PC-9 (cell line): ENCODE data around the gene ACTBL2. TPM values are rescaled to one million over a fixed set of nuclear protein-coding genes. Genes with fewer than 3 reads are reported as not detected.

Experiments
- BruUV-seq: library from RNA; stranded (reverse); fragments of 400-500 nt; replicated peaks from 2 replicates; lab custom pipeline; 2021; lab: Mats Ljungman, UMichigan
- CTCF ChIA-PET: fragments of 300-600 bp; sonication (Branson Sonifier 250); formaldehyde crosslinking; loops from one replicate; lab custom pipeline; 2022; ENCODE audit warnings: antibody characterized with exemption; lab: Charles Lee
- POLR2A ChIA-PET: fragments of 300-600 bp; sonication (Branson Sonifier 250); formaldehyde crosslinking; loops from one replicate; lab custom pipeline; 2022; ENCODE audit warnings: antibody characterized with exemption; ENCODE audit not compliant: unreplicated experiment; lab: Charles Lee
- DNase-seq, 2 experiments: peaks; one replicate each; pipeline versions ENCODE4 v3.0.0 to v3.0.0-alpha.2; 2015 to 2022; ENCODE audit warnings: mixed read lengths in 1 of 2
- H2AFZ ChIP-seq: fragments of 200-600 bp; sonication (generic); 2 replicates; pipeline ENCODE4 v1.8.1; 2017; ENCODE audit warnings: antibody characterized with exemption
- H3F3A ChIP-seq: fragments of 200-600 bp; sonication (generic); 2 replicates; pipeline ENCODE4 v1.8.1; 2017; ENCODE audit warnings: antibody characterized with exemption, mild to moderate bottlenecking, low read depth; ENCODE audit not compliant: insufficient read depth
- H3K27ac ChIP-seq: fragments of 200-600 bp; sonication (generic); 2 replicates; pipeline ENCODE4 v1.6.1; 2016; ENCODE audit warnings: mixed run types
- H3K27me3 ChIP-seq: fragments of 200-600 bp; sonication (generic); 2 replicates; pipeline ENCODE4 v1.6.1; 2016; ENCODE audit warnings: low read depth, mixed run types; ENCODE audit not compliant: insufficient read depth
- H3K36me3 ChIP-seq: fragments of 200-600 bp; sonication (generic); 2 replicates; pipeline ENCODE4 v1.6.1; 2016; ENCODE audit warnings: low read depth, mixed run types
- H3K4me1 ChIP-seq: fragments of 200-600 bp; sonication (generic); replicated peaks from 2 replicates; pipeline ENCODE4 v1.6.1; 2016; ENCODE audit warnings: mixed run types; ENCODE audit not compliant: insufficient read depth
- H3K4me2 ChIP-seq: fragments of 200-600 bp; sonication (generic); 2 replicates; pipeline ENCODE4 v1.6.1; 2017; ENCODE audit warnings: mixed run types
- H3K4me3 ChIP-seq: fragments of 200-600 bp; sonication (generic); 2 replicates; pipeline ENCODE4 v1.6.1; 2016; ENCODE audit warnings: mixed run types
- H3K79me2 ChIP-seq: fragments of 200-600 bp; sonication (generic); 2 replicates; pipeline ENCODE4 v1.6.1; 2017; ENCODE audit warnings: low read depth, mixed run types
- H3K9me2 ChIP-seq: fragments of 200-600 bp; sonication (generic); 2 replicates; pipeline ENCODE4 v1.8.1; 2017; ENCODE audit warnings: mild to moderate bottlenecking; ENCODE audit not compliant: insufficient read depth
- H3K9me3 ChIP-seq: fragments of 200-600 bp; sonication (generic); 2 replicates; pipeline ENCODE4 v1.8.1; 2016; ENCODE audit warnings: low read depth; ENCODE audit not compliant: insufficient read depth
- H4K20me1 ChIP-seq: fragments of 200-600 bp; sonication (generic); 2 replicates; pipeline ENCODE4 v1.8.1; 2017; ENCODE audit not compliant: insufficient read depth
- EZH2 ChIP-seq: fragments of 200-600 bp; sonication (generic); IDR thresholded peaks from 2 replicates; pipeline ENCODE4 v1.8.0; 2017; ENCODE audit warnings: antibody characterized with exemption, low read depth
- intact Hi-C: fragments of 100-400 bp; cut with micrococcal nuclease; formaldehyde crosslinking; loops from one replicate; pipeline ENCODE4 v1.10.0; 2022; ENCODE audit not compliant: unreplicated experiment
- total RNA-seq: library from RNA; stranded (reverse); gene quantifications from 2 replicates; pipeline ENCODE4 v1.2.3, GENCODE V29; 2021
- TF ChIP-seq, protein P1 (sequence below): fragments of 200-600 bp; sonication (generic); conservative IDR thresholded peaks from 2 replicates; pipeline ENCODE4 v1.6.1; 2017; ENCODE audit warnings: mixed run types, antibody characterized with exemption, mild to moderate bottlenecking, moderate library complexity

Gene ACTBL2
- total RNA-seq, 1 experiment from 2014 or later = 0.98 TPM

DNA sequence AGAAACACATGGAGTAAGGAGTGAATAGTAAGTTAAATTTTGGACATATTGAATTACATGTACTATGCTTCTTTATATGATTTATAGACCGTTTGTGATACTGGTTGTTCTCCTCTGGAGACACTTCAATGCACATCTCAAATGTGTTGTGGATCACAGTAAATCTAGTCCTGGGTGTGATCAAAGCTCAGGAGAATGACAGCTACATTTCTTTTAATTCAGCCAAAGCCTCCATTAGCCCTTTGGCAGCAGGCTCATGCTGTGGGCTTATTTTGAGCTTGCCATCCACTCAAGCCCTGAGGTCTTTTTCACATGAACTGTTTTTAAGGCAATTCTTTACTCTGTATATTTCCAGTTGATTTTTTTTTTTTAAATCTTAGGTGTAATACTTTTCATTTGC, 34.6 kb upstream of the ACTBL2 start:
- H3K36me3 ChIP-seq = no peaks in the 10 kb centered on the region
- no peaks in the 10 kb centered on the region for H3K27me3 ChIP-seq
- no peaks in the 10 kb centered on the region; the same call in 1 of the 2 replicates for H3K9me3 ChIP-seq
- no peaks in the 10 kb centered on the region for H3K79me2 ChIP-seq
- H3K27ac ChIP-seq = no peak overlapping the region
- BruUV-seq = no TSS peak
- H3F3A ChIP-seq = no peaks in the 10 kb centered on the region
- intact Hi-C loops = no loop called here
- ChIA-PET POLR2A (no interaction called here), CTCF (no interaction called here)
- no peak overlapping the region for H3K4me2 ChIP-seq
- no peak overlapping the region for H2AFZ ChIP-seq
- H4K20me1 ChIP-seq = no peaks in the 10 kb centered on the region
- H3K4me3 ChIP-seq = no peak overlapping the region
- no peaks in the 10 kb centered on the region for H3K4me1 ChIP-seq
- DNase-seq = no peak
- no peaks in the 10 kb centered on the region for H3K9me2 ChIP-seq
- TF ChIP-seq EZH2 = no peak
- TF ChIP-seq, protein P1, sequence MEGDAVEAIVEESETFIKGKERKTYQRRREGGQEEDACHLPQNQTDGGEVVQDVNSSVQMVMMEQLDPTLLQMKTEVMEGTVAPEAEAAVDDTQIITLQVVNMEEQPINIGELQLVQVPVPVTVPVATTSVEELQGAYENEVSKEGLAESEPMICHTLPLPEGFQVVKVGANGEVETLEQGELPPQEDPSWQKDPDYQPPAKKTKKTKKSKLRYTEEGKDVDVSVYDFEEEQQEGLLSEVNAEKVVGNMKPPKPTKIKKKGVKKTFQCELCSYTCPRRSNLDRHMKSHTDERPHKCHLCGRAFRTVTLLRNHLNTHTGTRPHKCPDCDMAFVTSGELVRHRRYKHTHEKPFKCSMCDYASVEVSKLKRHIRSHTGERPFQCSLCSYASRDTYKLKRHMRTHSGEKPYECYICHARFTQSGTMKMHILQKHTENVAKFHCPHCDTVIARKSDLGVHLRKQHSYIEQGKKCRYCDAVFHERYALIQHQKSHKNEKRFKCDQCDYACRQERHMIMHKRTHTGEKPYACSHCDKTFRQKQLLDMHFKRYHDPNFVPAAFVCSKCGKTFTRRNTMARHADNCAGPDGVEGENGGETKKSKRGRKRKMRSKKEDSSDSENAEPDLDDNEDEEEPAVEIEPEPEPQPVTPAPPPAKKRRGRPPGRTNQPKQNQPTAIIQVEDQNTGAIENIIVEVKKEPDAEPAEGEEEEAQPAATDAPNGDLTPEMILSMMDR = no peak

DNA sequence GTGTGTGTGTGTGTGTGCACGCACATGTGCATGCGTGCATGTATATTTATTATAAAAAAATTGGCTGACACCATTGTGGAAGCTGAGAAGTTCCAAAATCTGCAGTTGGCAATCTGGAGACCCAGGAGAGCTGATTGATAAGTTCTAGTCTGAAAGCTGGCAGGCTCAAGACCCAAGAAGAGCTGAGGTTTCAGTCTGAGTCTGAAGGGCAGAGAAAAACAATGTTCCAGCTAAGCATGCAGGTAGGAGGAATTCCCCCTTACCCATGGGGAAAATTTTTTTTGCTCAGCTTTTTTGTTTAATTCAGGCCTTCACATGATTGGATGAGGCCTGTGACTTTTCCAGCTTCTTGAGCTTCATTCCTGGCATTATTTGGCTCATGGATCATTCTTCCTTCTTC, 31.2 kb upstream of the ACTBL2 start:
- no TSS peak for BruUV-seq
- no peaks in the 10 kb centered on the region for H4K20me1 ChIP-seq

DNA sequence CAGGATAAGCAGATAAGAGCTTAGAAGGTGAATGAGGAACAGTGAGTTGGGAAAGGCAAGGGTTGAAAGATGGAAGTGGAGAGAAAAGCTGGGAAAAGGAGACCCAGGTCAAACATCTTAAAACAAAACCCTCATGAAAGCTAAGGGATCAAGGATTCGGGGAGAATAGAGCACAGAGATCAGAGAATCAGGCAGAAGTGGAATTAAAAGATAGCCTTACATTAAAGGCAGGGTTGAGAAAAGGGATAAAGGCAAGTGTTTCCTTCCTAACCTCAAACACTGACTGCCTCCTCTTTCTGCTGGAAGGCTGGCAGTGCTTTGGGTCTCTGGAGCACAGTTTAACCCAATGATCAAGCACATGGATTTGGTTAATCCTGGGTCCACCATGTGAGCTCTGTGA, 28.7 kb upstream of the ACTBL2 start:
- Histone ChIP-seq H3K4me2 (no peak overlapping the region), H3K27ac (no peak overlapping the region), H3K36me3 (no peaks in the 10 kb centered on the region), H3K4me3 (no peak overlapping the region), H3F3A (no peaks in the 10 kb centered on the region), H4K20me1 (no peaks in the 10 kb centered on the region), H3K79me2 (no peaks in the 10 kb centered on the region), H3K27me3 (no peaks in the 10 kb centered on the region), H3K9me2 (no peaks in the 10 kb centered on the region), H2AFZ (no peak overlapping the region), H3K4me1 (no peaks in the 10 kb centered on the region), H3K9me3 (no peaks in the 10 kb centered on the region; the same call in 1 of the 2 replicates)
- DNase-seq = no peak
- no TSS peak for BruUV-seq
- CTCF ChIA-PET = no interaction called here
- intact Hi-C loops = no loop called here
- POLR2A ChIA-PET = no interaction called here
- TF ChIP-seq, protein P1 = no peak
- no peak for TF ChIP-seq EZH2

More for the DNA sequence above, 31.2 kb upstream of the ACTBL2 start:
- Histone ChIP-seq H3K27ac (no peak overlapping the region), H3K4me1 (no peaks in the 10 kb centered on the region), H3K36me3 (no peaks in the 10 kb centered on the region), H3K9me3 (no peaks in the 10 kb centered on the region; the same call in 1 of the 2 replicates), H3K4me3 (no peak overlapping the region), H3F3A (no peaks in the 10 kb centered on the region), H3K79me2 (no peaks in the 10 kb centered on the region), H3K27me3 (no peaks in the 10 kb centered on the region), H3K4me2 (no peak overlapping the region), H3K9me2 (no peaks in the 10 kb centered on the region), H2AFZ (no peak overlapping the region)
- ChIA-PET CTCF (no interaction called here), POLR2A (no interaction called here)
- TF ChIP-seq EZH2 = no peak
- TF ChIP-seq, protein P1 = no peak
- intact Hi-C loops = no loop called here
- no peak for DNase-seq
